CD14-positive monocyte (primary cell): ENCODE results near the gene GHRL. TPM values are rescaled to one million over a fixed set of nuclear protein-coding genes. Genes with fewer than 3 reads are reported as not detected.

Experiments
- DNase-seq, 3 donors: peaks; one replicate each; pipeline ENCODE4 v3.0.0-alpha.2; 2011 to 2022
- H2AFZ ChIP-seq: 2 replicates; pipeline ENCODE4 v1.6.0; 2012; ENCODE audit warnings: mild to moderate bottlenecking, low read depth, low read length, inconsistent platforms; ENCODE audit not compliant: insufficient read depth, poor library complexity, severe bottlenecking
- H3K27ac ChIP-seq, 2 donors: 1 replicate in 1 of 2; 2 replicates in 1 of 2; pipeline ENCODE4 v1.5.1; 2012 to 2013; ENCODE audit warnings: low read length in 2 of 2, control low read depth in 1 of 2, inconsistent platforms in 1 of 2, low read depth in 1 of 2, mild to moderate bottlenecking in 1 of 2
- H3K27me3 ChIP-seq, 2 donors: one replicate each; pipeline versions ENCODE4 v1.6.0 to v1.6.1; 2011 to 2013; ENCODE audit warnings: low read length in 2 of 2; ENCODE audit not compliant: control insufficient read depth in 2 of 2, insufficient read depth in 2 of 2
- H3K36me3 ChIP-seq, 2 donors: replicated peaks in 1 of 2; 1 replicate in 1 of 2; 2 replicates in 1 of 2; pipeline versions ENCODE4 v1.5.1 to v1.6.1; 2012 to 2013; ENCODE audit warnings: low read length in 2 of 2, control low read depth in 1 of 2, inconsistent platforms in 1 of 2, mild to moderate bottlenecking in 1 of 2; ENCODE audit not compliant: insufficient read depth in 2 of 2, control insufficient read depth in 1 of 2
- H3K4me1 ChIP-seq, 2 donors: 1 replicate in 1 of 2; 2 replicates in 1 of 2; pipeline versions ENCODE4 v1.5.1 to v1.6.1; 2012 to 2013; ENCODE audit warnings: low read length in 2 of 2, control low read depth in 1 of 2, inconsistent platforms in 1 of 2, mild to moderate bottlenecking in 1 of 2, moderate library complexity in 1 of 2; ENCODE audit not compliant: insufficient read depth in 2 of 2, control insufficient read depth in 1 of 2
- H3K4me2 ChIP-seq: replicated peaks from 2 replicates; pipeline ENCODE3; 2012; ENCODE audit warnings: low read length, moderate library complexity, mild to moderate bottlenecking; ENCODE audit not compliant: poor library complexity, severe bottlenecking; ENCODE audit errors: extremely low read depth
- H3K4me3 ChIP-seq, 3 experiments: fragments of 200-600 bp in 1 of 3; sonication (generic) in 1 of 3; replicated peaks in 1 of 3; 1 replicate in 2 of 3; 2 replicates in 1 of 3; pipeline ENCODE4 v1.5.1; 2011 to 2013; ENCODE audit warnings: low read length in 3 of 3, mild to moderate bottlenecking in 3 of 3, control low read depth in 2 of 3, low read depth in 2 of 3, inconsistent platforms in 1 of 3, moderate library complexity in 1 of 3
- H3K79me2 ChIP-seq: 2 replicates; pipeline ENCODE4 v1.6.0; 2012; ENCODE audit warnings: mild to moderate bottlenecking, control low read depth, inconsistent platforms, low read length, moderate library complexity; ENCODE audit not compliant: insufficient read depth
- H3K9ac ChIP-seq: 2 replicates; pipeline ENCODE4 v1.6.0; 2017; ENCODE audit warnings: low read length, mild to moderate bottlenecking; ENCODE audit not compliant: insufficient read depth, poor library complexity, severe bottlenecking
- H3K9me3 ChIP-seq, 2 donors: replicated peaks in 1 of 2; 1 replicate in 1 of 2; 2 replicates in 1 of 2; pipeline versions ENCODE4 v1.5.1 to v1.6.1; 2012 to 2013; ENCODE audit warnings: low read length in 2 of 2, control low read depth in 1 of 2; ENCODE audit not compliant: control insufficient read depth in 1 of 2, insufficient read depth in 1 of 2
- H4K20me1 ChIP-seq: 2 replicates; pipeline ENCODE4 v1.6.0; 2012; ENCODE audit warnings: mild to moderate bottlenecking, low read length, control low read depth, moderate library complexity; ENCODE audit not compliant: insufficient read depth
- H3K27ac Mint-ChIP-seq, 7 donors: one replicate each; pipeline ENCODE4 v1.8.0; 2020; ENCODE audit warnings: mild to moderate bottlenecking in 7 of 7, mixed read lengths in 7 of 7, moderate library complexity in 6 of 7, inconsistent platforms in 2 of 7
- H3K27me3 Mint-ChIP-seq, 3 donors: one replicate each; pipeline ENCODE4 v1.8.0; 2021 to 2022; ENCODE audit warnings: low read depth in 3 of 3, mild to moderate bottlenecking in 3 of 3, mixed read lengths in 3 of 3, moderate library complexity in 3 of 3, inconsistent platforms in 1 of 3
- H3K36me3 Mint-ChIP-seq, 2 donors: one replicate each; pipeline ENCODE4 v1.8.0; 2020; ENCODE audit warnings: mixed read lengths in 2 of 2, inconsistent platforms in 1 of 2, mild to moderate bottlenecking in 1 of 2
- H3K4me1 Mint-ChIP-seq: one replicate; pipeline ENCODE4 v1.8.0; 2020; ENCODE audit warnings: mild to moderate bottlenecking, mixed read lengths
- H3K4me3 Mint-ChIP-seq, 2 donors: one replicate each; pipeline ENCODE4 v1.8.0; 2020; ENCODE audit warnings: mild to moderate bottlenecking in 2 of 2, mixed read lengths in 2 of 2, moderate library complexity in 1 of 2
- H3K9me3 Mint-ChIP-seq, 7 donors: one replicate each; pipeline ENCODE4 v1.8.0; 2020 to 2022; ENCODE audit warnings: mixed read lengths in 7 of 7, mild to moderate bottlenecking in 6 of 7, moderate library complexity in 6 of 7, inconsistent platforms in 2 of 7
- WGBS: methylation state at CpG from one replicate; pipeline ENCODE4 v1.1.5; 2013; ENCODE audit warnings: missing lambda C conversion rate; ENCODE audit not compliant: insufficient coverage; 5-methylcytosine and 5-hydroxymethylcytosine counted together
- intact Hi-C, 2 donors: fragments of 100-400 bp; cut with micrococcal nuclease; formaldehyde crosslinking; loops; one replicate each; pipeline versions ENCODE4 v1.15.0 to v1.15.1; 2023
- polyA plus RNA-seq, 3 donors: library from polyadenylated mRNA; depleted of rRNA in 1 of 3; unstranded in 2 of 3; stranded (reverse) in 1 of 3; fragments of 300-500 nt in 2 of 3; fragments of >200 nt in 1 of 3; fragmentation: Illumina TruSeq in 2 of 3; gene quantifications; 1 replicate in 2 of 3; 2 replicates in 1 of 3; pipeline ENCODE4 v1.2.3, GENCODE V29; 2012 to 2021
- TF ChIP-seq, protein P1 (sequence below): fragments of 200-600 bp; IDR thresholded peaks from one replicate; pipeline ENCODE4 v1.8.0; 2022; ENCODE audit warnings: antibody characterized with exemption, mild to moderate bottlenecking

GHRL gene
- polyA plus RNA-seq, 3 donors = 2.3 to 9.9 (median 7.0) TPM

DNA sequence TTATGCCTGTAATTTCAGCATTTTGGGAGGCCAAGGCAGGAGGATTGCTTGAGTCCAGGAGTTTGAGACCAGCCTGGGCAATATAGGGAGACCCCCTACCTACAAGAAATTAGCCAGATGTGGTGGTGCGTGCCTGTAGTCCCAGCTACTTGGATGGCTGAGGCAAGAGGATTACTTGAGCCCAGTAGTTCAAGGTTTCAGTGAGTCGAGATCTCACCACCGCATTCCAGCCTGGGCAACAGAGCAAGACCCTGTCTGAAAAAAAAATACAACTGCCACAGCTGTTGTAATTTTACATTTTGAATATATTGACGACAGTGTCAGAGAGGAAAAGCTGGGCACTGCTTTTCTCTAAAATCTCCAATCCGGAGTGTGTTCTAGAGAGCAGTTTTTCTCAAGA lies 23.3 kb downstream of the GHRL start:
- peaks cover 60 to 86% of the 10 kb centered on the region in 2 donors for H3K36me3 ChIP-seq
- no peak overlapping the region for H2AFZ ChIP-seq
- Mint-ChIP-seq H3K4me3 (no peak overlapping the region), H3K36me3 (peaks cover 67 to 84% of the 10 kb centered on the region in 2 donors), H3K27me3 (no peaks in the 10 kb centered on the region), H3K4me1 (peaks cover 18% of the 10 kb centered on the region), H3K27ac (peak overlapping the region in 1 of 7 donors; percentile 6), H3K9me3 (no peaks in the 10 kb centered on the region)
- no peak overlapping the region for H3K9ac ChIP-seq
- intact Hi-C loops = no loop called here
- no peak overlapping the region for H3K27ac ChIP-seq
- no peak overlapping the region for H3K4me2 ChIP-seq
- H3K4me3 ChIP-seq = no peak overlapping the region
- TF ChIP-seq, protein P1, sequence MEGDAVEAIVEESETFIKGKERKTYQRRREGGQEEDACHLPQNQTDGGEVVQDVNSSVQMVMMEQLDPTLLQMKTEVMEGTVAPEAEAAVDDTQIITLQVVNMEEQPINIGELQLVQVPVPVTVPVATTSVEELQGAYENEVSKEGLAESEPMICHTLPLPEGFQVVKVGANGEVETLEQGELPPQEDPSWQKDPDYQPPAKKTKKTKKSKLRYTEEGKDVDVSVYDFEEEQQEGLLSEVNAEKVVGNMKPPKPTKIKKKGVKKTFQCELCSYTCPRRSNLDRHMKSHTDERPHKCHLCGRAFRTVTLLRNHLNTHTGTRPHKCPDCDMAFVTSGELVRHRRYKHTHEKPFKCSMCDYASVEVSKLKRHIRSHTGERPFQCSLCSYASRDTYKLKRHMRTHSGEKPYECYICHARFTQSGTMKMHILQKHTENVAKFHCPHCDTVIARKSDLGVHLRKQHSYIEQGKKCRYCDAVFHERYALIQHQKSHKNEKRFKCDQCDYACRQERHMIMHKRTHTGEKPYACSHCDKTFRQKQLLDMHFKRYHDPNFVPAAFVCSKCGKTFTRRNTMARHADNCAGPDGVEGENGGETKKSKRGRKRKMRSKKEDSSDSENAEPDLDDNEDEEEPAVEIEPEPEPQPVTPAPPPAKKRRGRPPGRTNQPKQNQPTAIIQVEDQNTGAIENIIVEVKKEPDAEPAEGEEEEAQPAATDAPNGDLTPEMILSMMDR = no peak
- H3K27me3 ChIP-seq = no peaks in the 10 kb centered on the region
- no peaks in the 10 kb centered on the region for H3K9me3 ChIP-seq
- peaks cover 91% of the 10 kb centered on the region for H4K20me1 ChIP-seq
- no peak for DNase-seq
- peaks cover 100% of the 10 kb centered on the region for H3K79me2 ChIP-seq
- peaks cover 17% of the 10 kb centered on the region in 2 donors for H3K4me1 ChIP-seq
- WGBS = 100% methylated on average over 2 of the region's 5 CpGs

DNA sequence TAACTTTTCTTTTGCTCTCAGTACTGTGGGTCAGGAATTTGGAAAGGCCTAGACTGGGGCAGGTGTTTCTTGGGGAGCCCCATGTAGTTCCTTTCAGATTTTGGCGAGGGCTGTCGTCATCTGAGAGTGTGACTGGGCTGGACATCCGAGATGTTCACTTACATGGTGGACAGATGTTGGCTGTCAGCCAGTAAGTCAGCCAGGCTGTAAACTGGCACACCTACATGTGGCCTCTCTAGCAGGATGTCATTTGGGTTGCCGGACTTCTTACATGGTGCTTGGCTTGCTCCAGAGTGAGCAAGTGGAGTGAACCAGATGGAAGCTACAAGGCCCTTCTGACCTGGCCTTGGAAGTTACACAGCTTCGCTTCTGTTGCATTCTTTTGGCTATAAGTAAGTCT lies 23.8 kb downstream of the GHRL start:
- Histone ChIP-seq H3K4me1 (peaks cover 12% of the 10 kb centered on the region in 2 donors), H3K27ac (peak overlapping the region in 1 of 2 donors; percentile 17), H3K79me2 (peaks cover 100% of the 10 kb centered on the region), H4K20me1 (peaks cover 91% of the 10 kb centered on the region), H3K36me3 (peaks cover 62 to 91% of the 10 kb centered on the region in 2 donors), H3K9me3 (no peaks in the 10 kb centered on the region), H3K4me3 (no peak overlapping the region), H3K27me3 (no peaks in the 10 kb centered on the region), H3K4me2 (no peak overlapping the region), H3K9ac (no peak overlapping the region), H2AFZ (no peak overlapping the region)
- peaks cover 16% of the 10 kb centered on the region for H3K4me1 Mint-ChIP-seq
- DNase-seq = no peak
- 97% methylated on average over 4 of the region's 5 CpGs for WGBS
- TF ChIP-seq, protein P1 = no peak
- peak overlapping the region in 1 of 7 donors; percentile 46 for H3K27ac Mint-ChIP-seq
- intact Hi-C loops = no loop called here
- no peaks in the 10 kb centered on the region for H3K27me3 Mint-ChIP-seq
- no peak overlapping the region for H3K4me3 Mint-ChIP-seq
- peaks cover 67 to 86% of the 10 kb centered on the region in 2 donors for H3K36me3 Mint-ChIP-seq
- no peaks in the 10 kb centered on the region for H3K9me3 Mint-ChIP-seq
